AG10803 (cell line): Measurements from ENCODE around the gene SUOX.
"Not testable (repeated sequence)": the region's sequence is repeated elsewhere in the genome, so short reads cannot be mapped to it uniquely, and the experiment has no call there.

ENCODE experiments used
- DNase-seq: peaks from one replicate; pipeline ENCODE4 v3.0.0; 2010; ENCODE audit warnings: low read depth
- H3K4me3 ChIP-seq: 2 replicates; pipeline ENCODE4 v1.5.1; 2011; ENCODE audit warnings: mild to moderate bottlenecking, low read length, control low read depth
- TF ChIP-seq, protein P1 (sequence below): conservative IDR thresholded peaks from 2 replicates; pipeline ENCODE4 v1.5.1; 2011; ENCODE audit warnings: mild to moderate bottlenecking, low read length, control low read depth, inconsistent platforms

Gene SUOX

DNA sequence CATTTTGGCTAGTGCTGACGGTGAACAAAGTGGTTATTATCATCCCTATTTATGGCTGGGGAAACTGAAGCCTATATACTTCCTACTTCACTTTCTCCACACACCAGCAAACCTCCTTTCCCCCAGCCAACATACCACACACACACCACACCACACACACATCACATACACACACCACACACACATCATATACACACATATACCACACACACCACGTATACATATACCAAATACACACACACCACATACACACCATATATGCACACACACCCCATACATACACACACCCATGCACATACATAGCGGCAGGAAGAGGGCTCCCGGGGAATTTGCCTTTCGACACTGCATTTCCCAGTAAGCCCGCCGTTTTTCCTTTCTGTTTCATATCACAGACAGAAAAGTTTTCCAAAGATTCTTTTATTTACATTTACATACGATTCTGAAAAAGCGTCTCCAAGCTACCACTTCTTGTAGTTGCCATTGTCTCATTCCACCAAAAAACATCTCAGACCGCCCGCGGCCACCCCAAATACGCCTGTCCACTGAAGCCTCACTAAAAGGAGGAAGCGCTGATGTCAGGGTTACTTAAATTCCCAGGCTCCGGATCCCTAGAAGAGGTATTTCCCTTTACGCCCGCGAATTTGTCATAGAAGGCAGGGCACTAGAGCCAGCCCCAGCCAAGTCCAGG is 24.0 kb upstream of the SUOX start:
- peak; percentile 49 for DNase-seq
- TF ChIP-seq, protein P1, sequence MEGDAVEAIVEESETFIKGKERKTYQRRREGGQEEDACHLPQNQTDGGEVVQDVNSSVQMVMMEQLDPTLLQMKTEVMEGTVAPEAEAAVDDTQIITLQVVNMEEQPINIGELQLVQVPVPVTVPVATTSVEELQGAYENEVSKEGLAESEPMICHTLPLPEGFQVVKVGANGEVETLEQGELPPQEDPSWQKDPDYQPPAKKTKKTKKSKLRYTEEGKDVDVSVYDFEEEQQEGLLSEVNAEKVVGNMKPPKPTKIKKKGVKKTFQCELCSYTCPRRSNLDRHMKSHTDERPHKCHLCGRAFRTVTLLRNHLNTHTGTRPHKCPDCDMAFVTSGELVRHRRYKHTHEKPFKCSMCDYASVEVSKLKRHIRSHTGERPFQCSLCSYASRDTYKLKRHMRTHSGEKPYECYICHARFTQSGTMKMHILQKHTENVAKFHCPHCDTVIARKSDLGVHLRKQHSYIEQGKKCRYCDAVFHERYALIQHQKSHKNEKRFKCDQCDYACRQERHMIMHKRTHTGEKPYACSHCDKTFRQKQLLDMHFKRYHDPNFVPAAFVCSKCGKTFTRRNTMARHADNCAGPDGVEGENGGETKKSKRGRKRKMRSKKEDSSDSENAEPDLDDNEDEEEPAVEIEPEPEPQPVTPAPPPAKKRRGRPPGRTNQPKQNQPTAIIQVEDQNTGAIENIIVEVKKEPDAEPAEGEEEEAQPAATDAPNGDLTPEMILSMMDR: no peak
- peak overlapping the region; percentile 66 for H3K4me3 ChIP-seq

DNA sequence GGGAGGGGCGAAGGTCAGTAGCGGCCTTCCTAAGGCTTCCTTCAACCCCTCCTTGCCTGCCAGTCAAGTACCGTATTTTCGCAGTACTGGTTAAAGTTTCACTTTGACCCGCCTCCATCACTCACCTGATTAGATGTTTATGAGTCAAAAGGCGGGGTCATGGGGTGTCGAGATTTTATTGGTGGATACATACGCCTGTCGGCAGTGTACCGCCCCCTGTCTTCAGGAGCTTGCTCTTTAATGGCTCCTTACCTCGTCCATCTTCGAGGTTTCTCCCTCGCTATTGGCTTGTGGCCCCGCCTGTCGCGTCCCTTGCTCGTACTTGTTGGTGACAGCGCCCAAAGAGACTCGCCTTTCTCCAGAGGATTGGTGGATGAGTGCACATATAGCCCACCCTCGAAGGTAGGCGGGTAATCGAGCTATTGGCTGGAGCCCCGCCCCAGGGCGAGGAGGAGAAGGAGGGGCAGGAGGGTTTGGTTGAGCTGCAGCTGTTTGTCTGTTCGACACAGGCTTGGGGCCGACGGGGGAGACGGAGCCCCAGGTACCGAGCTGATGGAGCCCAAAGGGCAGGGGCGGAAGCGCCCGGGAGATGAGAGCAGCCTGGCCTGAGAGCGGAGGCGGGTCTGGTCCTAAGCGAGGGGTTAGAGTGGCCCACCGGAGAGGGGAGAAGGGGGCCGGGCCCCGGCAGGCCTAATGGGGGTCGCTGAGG is 23.3 kb upstream of the SUOX start, which contains the start of gene RAB5B:
TSS of gene RAB5B (plus strand) at position 480 of the 709 bp plus-strand sequence. CDS start 12,883 bp downstream, outside the sequence.
- TF ChIP-seq, protein P1: no peak
- peak; percentile 100 for DNase-seq
- H3K4me3 ChIP-seq: peak within 1 kb of the TSS; percentile 96

GRCh38 chr12:55974308-55974730 is 22.8 kb upstream of the SUOX start:
- H3K4me3 ChIP-seq: peak overlapping the region; percentile 96
- peak; percentile 45 for DNase-seq
- TF ChIP-seq, protein P1: no peak

GRCh38 chr12:55978393-55978792 is 18.7 kb upstream of the SUOX start:
- no peak overlapping the region for H3K4me3 ChIP-seq
- DNase-seq: no peak
- TF ChIP-seq, protein P1: no peak

DNA sequence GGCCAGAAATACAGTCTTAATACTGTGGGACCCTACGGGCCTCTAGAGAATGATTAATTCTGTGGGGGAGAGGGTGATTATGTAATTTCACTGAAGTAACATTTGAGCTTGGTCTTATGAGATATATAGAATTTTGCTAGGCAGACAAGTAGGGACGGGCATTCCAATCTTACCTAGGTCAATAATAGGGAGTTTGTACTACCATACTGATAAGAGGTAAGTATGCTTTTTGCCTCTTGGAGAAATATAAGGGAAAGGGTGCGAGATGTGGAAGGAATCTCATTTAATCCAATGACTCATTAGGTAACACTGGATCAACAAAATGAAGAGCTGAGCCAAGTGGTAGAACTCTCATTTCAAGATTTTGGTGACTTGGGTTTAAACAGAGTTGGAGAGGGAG is 18.0 kb upstream of the SUOX start:
- no peak overlapping the region for H3K4me3 ChIP-seq
- no peak for DNase-seq
- TF ChIP-seq, protein P1: no peak

GRCh38 chr12:55981882-55982281 is 15.2 kb upstream of the SUOX start:
- not testable (repeated sequence) for DNase-seq, H3K4me3 ChIP-seq

DNA sequence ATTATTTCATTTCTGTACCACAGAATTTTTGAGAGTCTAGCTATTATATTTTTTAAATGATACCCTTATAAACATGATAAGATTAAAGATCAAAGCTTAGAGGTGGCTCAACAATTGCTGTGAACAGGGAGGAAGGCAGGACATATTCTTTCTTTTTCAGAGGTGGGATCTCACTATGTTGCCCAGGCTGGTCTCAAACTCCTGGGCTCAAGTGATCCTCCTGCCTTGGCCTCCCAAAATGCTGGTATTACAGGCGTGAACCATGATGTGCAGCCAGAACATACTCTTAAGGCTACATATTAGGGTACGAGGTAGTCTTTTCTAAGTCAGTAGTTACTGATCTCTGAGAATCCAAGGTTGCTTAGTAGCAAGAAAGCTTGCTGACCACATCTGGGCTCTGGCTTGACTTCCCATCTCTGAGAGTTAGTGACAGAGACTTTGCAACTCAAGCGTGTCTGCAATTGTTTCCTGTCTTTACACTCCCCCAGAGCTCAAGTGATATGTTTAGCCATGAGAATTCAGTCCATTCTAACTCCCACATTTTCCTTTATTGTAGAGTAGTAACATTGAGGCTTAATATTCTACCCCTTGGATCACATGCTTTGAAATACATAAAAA is 14.6 kb upstream of the SUOX start:
- no peak for DNase-seq
- no peak overlapping the region for H3K4me3 ChIP-seq
- TF ChIP-seq, protein P1: no peak
